ENCODE results near the gene RIMS1.
"Not testable (repeated sequence)": the region's sequence is repeated elsewhere in the genome, so short reads cannot be mapped to it uniquely, and the experiment has no call there.

Gene RIMS1

GRCh38 chr6:71997341-71997740 lies 111.0 kb downstream of the RIMS1 start:
- H3K4me3 ChIP-seq (ENCODE audit: low read depth, low read length): no peak overlapping the region
- DNase-seq (ENCODE audit: low read depth): no peak
- no peak for TF ChIP-seq CTCF (IDR thresholded peaks at IDR 0.05; ENCODE audit: low read depth, low read length, missing control alignments)

- TF ChIP-seq CTCF (IDR thresholded peaks at IDR 0.05; ENCODE audit: low read depth, low read length, missing control alignments): no peak
- no peak overlapping the region for H3K4me3 ChIP-seq (ENCODE audit: low read depth, low read length)
- DNase-seq (ENCODE audit: low read depth): no peak
These were observed 116.1 kb downstream of the RIMS1 start for GRCh38 chr6:72002415-72002814.

- DNase-seq (ENCODE audit: low read depth); H3K4me3 ChIP-seq (ENCODE audit: low read depth, low read length): not testable (repeated sequence)
These were observed 120.2 kb downstream of the RIMS1 start for GRCh38 chr6:72006591-72006990.

GRCh38 chr6:72022830-72023229 lies 136.5 kb downstream of the RIMS1 start:
- TF ChIP-seq CTCF (IDR thresholded peaks at IDR 0.05; ENCODE audit: low read depth, low read length, missing control alignments): no peak
- DNase-seq (ENCODE audit: low read depth): no peak
- no peak overlapping the region for H3K4me3 ChIP-seq (ENCODE audit: low read depth, low read length)

GRCh38 chr6:72031471-72031870 lies 145.1 kb downstream of the RIMS1 start:
- H3K4me3 ChIP-seq (ENCODE audit: low read depth, low read length): no peak overlapping the region
- DNase-seq (ENCODE audit: low read depth): no peak
- TF ChIP-seq CTCF (IDR thresholded peaks at IDR 0.05; ENCODE audit: low read depth, low read length, missing control alignments): no peak

- DNase-seq (ENCODE audit: low read depth): no peak
- no peak for TF ChIP-seq CTCF (IDR thresholded peaks at IDR 0.05; ENCODE audit: low read depth, low read length, missing control alignments)
- H3K4me3 ChIP-seq (ENCODE audit: low read depth, low read length): no peak overlapping the region
These were observed 145.7 kb downstream of the RIMS1 start for GRCh38 chr6:72032086-72032485.

- no peak for DNase-seq (ENCODE audit: low read depth)
- TF ChIP-seq CTCF (IDR thresholded peaks at IDR 0.05; ENCODE audit: low read depth, low read length, missing control alignments): no peak
- H3K4me3 ChIP-seq (ENCODE audit: low read depth, low read length): no peak overlapping the region
These were observed 149.1 kb downstream of the RIMS1 start for GRCh38 chr6:72035486-72035885.

- DNase-seq (ENCODE audit: low read depth): no peak
These were observed 149.6 kb downstream of the RIMS1 start for GRCh38 chr6:72035966-72036365.

More at GRCh38 chr6:72035966-72036365, 149.6 kb downstream of the RIMS1 start:
- no peak overlapping the region for H3K4me3 ChIP-seq (ENCODE audit: low read depth, low read length)
- no peak for TF ChIP-seq CTCF (IDR thresholded peaks at IDR 0.05; ENCODE audit: low read depth, low read length, missing control alignments)
